ENCODE results near the gene DERL3. TPM values are rescaled to one million over a fixed set of nuclear protein-coding genes. Genes with fewer than 3 reads are reported as not detected.

The DERL3 gene
- total RNA-seq, 2 experiments from 2014 or later: 4.0 to 5.9 TPM

DNA sequence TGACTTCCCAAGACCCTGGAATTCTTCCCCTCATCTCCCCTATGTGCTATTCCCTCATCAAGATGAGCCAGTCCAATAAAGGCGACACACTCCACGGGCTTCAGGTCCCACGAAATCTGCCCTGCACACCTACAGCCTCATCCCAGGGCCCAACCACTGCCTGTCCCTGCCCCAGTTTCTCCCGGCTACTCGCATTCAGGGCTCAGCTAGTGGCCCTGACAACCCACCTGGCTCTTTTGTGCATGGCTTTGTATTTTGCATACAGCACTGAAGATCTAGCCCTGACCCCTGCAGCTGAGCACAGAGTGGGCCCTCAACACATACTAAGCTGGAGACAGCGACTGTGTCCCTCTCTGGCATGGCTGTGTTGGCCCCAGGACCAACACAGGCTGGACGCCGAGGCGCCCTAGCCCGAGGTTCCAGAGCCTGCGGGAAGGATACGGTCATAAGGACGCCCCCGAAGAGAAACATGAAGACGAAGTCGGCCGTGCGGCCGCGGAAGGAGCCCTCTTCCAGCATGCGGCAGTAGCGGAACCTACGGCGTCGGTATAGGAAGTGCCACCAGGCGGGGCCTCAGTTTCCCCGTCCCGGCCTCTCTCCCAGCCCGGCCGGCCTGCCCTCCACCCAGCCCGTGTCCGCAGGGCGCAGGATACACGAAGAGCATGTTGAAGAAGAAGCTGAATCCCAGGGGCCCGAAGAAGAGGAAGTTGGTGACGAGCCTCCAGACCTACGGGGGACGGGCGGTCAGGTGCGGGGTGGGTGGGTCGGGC, 710 bp downstream of the DERL3 start:
- peaks cover 17% of the 10 kb centered on the region for H3K4me1 Mint-ChIP-seq
- no peak for DNase-seq
- peaks cover 11% of the 10 kb centered on the region for H3K27me3 Mint-ChIP-seq
- H3K9me3 Mint-ChIP-seq: no peaks in the 10 kb centered on the region
- H3K4me3 Mint-ChIP-seq: peak overlapping the region; percentile 90
- peak overlapping the region; percentile 86 for H3K27ac Mint-ChIP-seq
- H3K36me3 Mint-ChIP-seq: peaks cover 2% of the 10 kb centered on the region

DNA sequence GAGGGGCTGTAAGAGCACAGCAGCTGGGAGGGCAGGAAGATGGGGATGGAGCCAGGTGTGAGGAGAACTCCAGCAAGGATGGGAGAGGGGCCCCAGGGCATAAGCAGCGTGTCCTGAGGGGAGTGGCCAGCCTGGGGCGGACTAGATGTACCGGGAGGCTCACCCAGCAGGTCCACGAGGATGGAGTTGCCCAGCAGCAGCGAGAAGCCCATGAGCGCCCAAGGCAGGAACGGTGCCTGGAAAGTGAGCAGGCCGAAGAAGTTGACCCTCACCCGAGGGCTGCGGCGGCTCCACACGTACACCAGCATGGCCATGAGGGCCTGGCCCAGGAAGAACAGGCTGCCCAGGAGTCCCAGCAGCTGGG, 1.3 kb downstream of the DERL3 start:
- H3K27ac Mint-ChIP-seq: no peak overlapping the region
- H3K36me3 Mint-ChIP-seq: peaks cover 2% of the 10 kb centered on the region
- H3K9me3 Mint-ChIP-seq: no peaks in the 10 kb centered on the region
- H3K27me3 Mint-ChIP-seq: peaks cover 11% of the 10 kb centered on the region
- peaks cover 17% of the 10 kb centered on the region for H3K4me1 Mint-ChIP-seq
- H3K4me3 Mint-ChIP-seq: peak overlapping the region; percentile 90
- DNase-seq: no peak

DNA sequence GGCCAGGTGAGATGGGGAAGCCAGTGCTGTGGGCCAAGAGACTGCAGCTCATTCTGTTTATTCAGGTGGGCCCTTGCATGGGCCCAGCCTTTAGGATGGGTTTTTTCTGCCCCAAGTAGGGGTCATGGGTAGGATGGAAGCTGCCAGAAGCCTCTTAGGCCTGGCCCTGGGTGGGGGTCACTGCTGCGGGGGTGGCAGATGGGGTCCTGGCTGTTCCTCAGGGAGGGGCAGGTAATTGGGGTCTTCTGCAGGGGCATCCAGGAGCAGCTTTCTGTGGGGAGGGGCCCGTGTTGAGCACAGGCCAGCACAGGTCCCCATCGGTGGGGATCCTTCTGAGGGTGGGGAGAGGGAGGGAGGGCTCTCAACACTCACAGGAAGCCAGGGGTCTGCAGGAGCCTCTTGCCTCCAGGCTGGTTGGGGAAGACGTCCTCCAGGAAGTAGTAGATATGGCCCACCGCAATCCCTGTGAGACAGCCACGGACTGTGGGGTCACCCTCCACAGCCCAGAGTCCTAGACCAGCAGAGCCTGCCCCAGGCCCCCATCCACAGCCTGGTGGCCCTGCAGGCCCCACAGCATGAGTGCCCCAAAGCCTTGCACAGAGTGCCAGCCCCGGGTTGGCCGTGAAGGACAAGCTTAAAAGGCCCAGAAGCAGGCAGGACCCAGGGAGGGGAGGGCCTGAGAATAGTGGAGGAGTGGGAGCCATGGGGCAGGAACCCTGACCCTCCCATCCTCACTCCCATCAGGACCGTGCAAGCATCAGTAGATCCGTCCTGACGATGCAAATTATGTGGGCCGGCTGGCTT, 1.9 kb downstream of the DERL3 start:
- H3K27ac Mint-ChIP-seq: no peak overlapping the region
- peaks cover 11% of the 10 kb centered on the region for H3K27me3 Mint-ChIP-seq
- H3K36me3 Mint-ChIP-seq: peaks cover 2% of the 10 kb centered on the region
- H3K4me1 Mint-ChIP-seq: peaks cover 17% of the 10 kb centered on the region
- no peaks in the 10 kb centered on the region for H3K9me3 Mint-ChIP-seq
- DNase-seq: no peak
- no peak overlapping the region for H3K4me3 Mint-ChIP-seq

DNA sequence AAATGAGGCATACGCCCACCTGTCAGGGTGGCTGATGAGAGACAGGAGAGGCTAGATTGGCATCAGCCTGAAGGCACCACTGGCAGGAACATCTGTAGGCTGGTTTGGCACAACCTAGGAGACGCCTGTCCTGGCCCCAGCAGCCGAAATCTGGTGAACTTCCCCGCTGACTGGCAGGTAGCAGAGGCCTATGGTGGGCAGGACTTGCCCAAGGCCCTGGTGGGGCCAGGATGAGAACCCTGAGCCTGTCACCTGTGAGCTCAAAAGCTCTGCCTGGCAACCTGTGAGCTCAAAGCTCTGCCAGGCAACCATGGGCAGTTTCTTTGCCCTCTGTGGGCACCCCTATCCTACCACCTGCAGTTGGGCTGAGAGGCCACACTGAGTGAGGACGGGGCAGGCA, 2.5 kb downstream of the DERL3 start:
- Mint-ChIP-seq H3K27ac (no peak overlapping the region), H3K36me3 (peaks cover 2% of the 10 kb centered on the region), H3K27me3 (peaks cover 11% of the 10 kb centered on the region), H3K9me3 (no peaks in the 10 kb centered on the region), H3K4me1 (peaks cover 17% of the 10 kb centered on the region), H3K4me3 (no peak overlapping the region)
- no peak for DNase-seq

DNA sequence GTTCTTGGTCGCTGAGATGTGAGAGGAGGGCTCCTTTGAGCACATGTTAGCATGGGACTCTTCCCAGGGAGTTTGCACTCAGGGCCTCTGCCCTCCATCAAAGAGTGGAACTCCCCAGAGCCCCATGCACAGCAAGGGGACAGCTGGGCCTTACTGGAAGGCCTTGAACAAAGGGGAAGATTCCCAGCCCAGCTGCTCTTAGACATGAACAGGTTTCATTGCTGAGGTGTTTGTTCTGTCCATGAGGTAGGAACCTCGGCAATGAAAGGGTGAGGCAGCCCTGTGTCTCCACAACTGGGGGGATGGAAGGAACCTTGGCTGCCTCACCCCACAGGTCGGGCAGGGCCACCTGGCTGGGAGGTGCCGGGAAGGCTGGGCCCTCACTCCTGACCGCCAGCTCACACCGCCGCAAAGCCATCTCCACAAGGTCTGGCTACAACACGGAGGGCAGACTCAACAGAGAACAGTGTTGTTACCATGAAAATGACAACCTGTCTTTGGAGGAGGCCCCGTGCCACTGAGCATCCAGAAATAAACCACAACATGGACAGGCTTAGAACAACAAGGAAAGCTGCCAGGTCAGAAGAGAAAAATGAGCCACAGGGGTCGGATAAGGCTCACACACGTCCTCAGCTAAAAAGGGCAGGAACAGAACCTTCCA, 3.2 kb downstream of the DERL3 start:
- Mint-ChIP-seq H3K9me3 (no peaks in the 10 kb centered on the region), H3K27ac (no peak overlapping the region), H3K27me3 (peaks cover 9% of the 10 kb centered on the region), H3K4me1 (peaks cover 17% of the 10 kb centered on the region), H3K36me3 (peaks cover 4% of the 10 kb centered on the region), H3K4me3 (no peak overlapping the region)
- DNase-seq: no peak

DNA sequence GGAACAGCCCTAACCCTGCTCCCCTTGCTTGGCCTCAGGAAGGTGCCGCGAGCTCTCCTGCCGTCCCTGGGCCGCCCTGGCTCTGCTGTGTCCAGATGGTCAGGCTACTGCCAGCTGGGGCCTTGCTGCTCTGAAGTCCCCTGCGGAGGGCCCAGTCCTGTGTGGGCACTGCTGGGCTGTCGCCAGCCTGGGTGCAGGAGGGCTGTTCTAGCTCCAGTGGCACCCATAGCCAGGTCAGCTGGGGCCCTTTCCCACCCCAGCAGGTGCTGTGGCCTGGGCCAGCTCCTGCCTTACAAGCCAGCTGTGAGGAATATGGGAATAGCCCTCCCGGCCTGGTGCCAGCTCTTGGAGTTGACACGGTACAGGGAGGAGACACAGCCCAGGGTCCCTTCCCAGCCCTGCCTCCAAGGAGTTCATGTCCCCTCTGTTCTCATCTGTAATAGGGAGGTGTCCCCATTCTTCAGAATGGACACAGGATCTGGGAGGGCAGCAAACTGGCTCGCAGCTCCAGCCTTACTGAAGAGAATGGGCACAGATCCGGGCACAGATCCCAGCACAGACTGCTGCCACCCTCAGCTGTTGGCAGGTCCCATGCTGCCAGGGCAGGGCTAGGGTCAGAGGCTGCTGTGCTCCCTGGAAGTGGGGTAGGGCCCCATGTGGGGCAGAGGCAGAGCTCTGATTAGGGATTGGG, 3.9 kb downstream of the DERL3 start:
- Mint-ChIP-seq H3K9me3 (no peaks in the 10 kb centered on the region), H3K4me1 (peaks cover 17% of the 10 kb centered on the region), H3K36me3 (peaks cover 6% of the 10 kb centered on the region), H3K4me3 (no peak overlapping the region), H3K27ac (no peak overlapping the region), H3K27me3 (peaks cover 6% of the 10 kb centered on the region)
- DNase-seq: no peak

DNA sequence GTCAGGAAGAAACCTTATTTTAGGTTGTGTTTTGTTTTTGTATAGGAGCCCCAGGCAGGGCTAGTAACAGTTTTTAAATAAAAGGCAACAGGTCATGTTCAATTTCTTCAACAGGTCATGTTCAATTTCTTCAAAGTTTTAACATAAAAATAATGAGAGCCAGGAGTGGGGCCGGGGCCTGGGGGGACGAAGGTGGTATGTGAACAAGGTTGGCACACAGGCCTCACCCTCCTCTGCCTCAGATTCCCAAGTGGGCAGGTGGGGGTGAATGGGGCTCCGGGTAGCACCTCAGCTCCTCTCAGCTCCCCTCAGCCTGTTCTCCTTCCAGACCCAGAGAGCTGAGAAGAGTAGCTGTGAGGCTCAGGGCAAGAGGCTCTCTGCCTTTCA, 4.4 kb downstream of the DERL3 start:
- Mint-ChIP-seq H3K27me3 (peaks cover 4% of the 10 kb centered on the region), H3K9me3 (no peaks in the 10 kb centered on the region), H3K4me1 (peaks cover 14% of the 10 kb centered on the region), H3K36me3 (peaks cover 6% of the 10 kb centered on the region), H3K27ac (no peak overlapping the region), H3K4me3 (no peak overlapping the region)
- DNase-seq: no peak

DNA sequence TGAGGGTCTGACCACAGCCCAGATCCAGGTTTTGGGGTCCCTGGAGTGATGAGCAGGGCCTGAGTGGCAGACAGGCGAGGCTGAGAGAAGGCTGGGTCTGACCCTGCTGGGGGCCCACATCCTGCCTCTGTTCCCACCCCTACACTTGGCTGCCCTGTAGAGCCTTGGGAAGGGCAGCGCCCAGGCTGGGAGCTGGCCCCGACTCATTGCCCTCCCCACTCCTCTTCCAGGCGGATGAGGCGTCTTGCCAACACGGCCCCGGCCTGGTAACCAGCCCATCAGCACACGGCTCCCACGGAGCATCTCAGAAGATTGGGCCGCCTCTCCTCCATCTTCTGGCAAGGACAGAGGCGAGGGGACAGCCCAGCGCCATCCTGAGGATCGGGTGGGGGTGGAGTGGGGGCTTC, 4.9 kb downstream of the DERL3 start:
- no peak overlapping the region for H3K4me3 Mint-ChIP-seq
- H3K36me3 Mint-ChIP-seq: peaks cover 4% of the 10 kb centered on the region
- no peak for DNase-seq
- no peak overlapping the region for H3K27ac Mint-ChIP-seq
- H3K4me1 Mint-ChIP-seq: peaks cover 10% of the 10 kb centered on the region
- peaks cover under 1% of the 10 kb centered on the region for H3K27me3 Mint-ChIP-seq
- H3K9me3 Mint-ChIP-seq: no peaks in the 10 kb centered on the region

DNA sequence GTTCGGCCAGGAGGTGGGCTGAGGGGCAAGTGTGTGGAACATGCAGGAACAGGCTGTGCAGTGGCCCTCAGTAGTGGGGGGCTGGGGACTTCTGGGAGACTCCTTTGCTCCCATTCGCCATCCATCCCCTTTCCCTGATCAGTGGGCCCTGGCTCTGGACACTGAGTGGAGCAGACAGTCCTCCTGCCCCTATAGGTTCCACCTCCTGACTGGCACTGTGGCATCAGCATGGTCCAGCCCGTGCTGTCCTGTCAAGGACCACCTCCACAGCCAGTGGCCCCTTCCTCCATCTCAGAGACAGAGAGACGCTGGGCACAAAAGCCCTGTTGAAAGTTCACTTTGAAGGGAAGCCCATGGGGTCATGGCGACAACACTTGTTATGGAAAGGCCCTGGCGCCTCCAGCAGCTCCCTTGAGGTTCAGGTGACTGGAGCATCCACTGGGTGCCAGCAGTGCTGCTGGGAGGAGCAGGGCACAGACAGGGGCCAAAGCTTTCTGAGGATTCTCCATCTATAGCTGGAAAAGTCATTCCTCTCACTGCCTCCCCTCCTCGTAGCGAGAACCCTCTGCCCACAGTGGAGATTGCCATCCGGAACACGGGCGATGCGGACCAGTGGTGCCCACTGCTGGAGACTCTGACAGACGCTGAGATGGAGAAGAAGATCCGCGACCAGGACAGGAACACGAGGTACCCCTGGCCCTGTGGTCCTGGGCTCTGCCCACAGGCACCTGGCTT, 5.6 kb downstream of the DERL3 start:
- no peak overlapping the region for H3K27ac Mint-ChIP-seq

DNA sequence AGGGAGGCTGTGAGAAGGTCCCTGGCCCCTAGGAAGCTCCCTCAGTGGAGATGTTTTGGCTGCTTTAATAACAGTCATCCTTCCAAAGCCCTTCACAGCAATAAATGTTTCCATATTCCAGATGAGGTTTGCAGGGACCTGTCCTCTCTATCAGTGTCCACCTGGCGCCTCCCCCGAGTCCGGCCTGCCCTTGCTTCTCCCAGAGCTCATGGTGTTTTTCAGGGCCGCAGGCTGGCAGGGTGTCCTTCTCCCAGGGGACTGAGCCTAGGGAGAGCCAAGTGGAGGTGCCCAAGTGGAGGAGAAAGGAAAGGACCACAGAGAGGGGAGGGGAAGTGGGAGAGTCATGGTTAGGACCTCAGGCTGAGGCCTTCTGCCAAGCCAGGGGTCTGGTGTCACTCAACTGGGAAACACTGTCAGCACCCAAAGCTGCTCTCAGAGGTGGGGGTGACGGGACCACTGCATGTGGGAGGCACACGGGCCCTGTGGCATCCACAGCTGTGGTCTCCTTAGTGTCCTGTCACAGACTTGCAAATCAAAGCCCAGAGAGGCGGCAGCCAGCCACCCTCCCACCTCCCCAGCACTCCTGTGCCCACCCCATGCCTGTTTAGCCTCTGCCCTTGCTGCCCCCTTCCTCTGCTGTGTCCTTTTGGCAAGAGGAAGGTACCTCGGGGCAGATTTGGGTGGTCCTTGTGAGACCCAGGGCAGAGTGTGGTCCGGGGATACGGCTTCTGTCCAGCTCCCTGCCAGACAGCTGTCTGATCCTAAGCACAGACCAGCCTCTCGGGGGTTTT, 6.4 kb downstream of the DERL3 start:
- H3K36me3 Mint-ChIP-seq: peaks cover 4% of the 10 kb centered on the region

More for the DNA sequence above, 5.6 kb downstream of the DERL3 start:
- Mint-ChIP-seq H3K36me3 (peaks cover 4% of the 10 kb centered on the region), H3K4me1 (peaks cover 6% of the 10 kb centered on the region), H3K4me3 (no peak overlapping the region), H3K9me3 (no peaks in the 10 kb centered on the region), H3K27me3 (no peaks in the 10 kb centered on the region)
- DNase-seq: no peak

DNA sequence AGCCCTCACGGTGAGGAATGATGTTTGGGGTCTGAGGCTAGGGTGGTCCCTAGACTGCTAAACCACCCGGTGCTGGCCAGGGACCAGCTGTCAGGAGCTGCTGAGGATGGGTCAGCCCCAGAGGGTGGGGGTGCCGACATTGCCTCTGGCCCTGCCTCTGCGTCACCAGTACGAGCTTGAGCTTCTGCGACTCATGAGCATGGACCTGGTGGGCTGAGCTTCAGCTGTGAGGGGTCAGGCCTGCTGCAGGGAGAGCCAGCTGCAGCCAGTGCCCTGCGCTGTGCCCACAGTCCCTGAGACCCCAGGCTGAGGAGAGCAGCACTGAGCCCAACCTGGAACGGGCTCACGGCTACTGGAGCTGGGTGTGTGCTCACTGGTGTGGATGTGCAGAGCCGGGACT, 7.0 kb downstream of the DERL3 start:
- DNase-seq: no peak
- Mint-ChIP-seq H3K27me3 (no peaks in the 10 kb centered on the region), H3K9me3 (no peaks in the 10 kb centered on the region), H3K27ac (no peak overlapping the region), H3K4me1 (no peaks in the 10 kb centered on the region), H3K4me3 (no peak overlapping the region), H3K36me3 (peaks cover 4% of the 10 kb centered on the region)

More for the DNA sequence above, 6.4 kb downstream of the DERL3 start:
- no peaks in the 10 kb centered on the region for H3K9me3 Mint-ChIP-seq
- no peak for DNase-seq
- H3K27me3 Mint-ChIP-seq: no peaks in the 10 kb centered on the region
- no peak overlapping the region for H3K4me3 Mint-ChIP-seq
- H3K27ac Mint-ChIP-seq: no peak overlapping the region
- H3K4me1 Mint-ChIP-seq: peaks cover 2% of the 10 kb centered on the region

DNA sequence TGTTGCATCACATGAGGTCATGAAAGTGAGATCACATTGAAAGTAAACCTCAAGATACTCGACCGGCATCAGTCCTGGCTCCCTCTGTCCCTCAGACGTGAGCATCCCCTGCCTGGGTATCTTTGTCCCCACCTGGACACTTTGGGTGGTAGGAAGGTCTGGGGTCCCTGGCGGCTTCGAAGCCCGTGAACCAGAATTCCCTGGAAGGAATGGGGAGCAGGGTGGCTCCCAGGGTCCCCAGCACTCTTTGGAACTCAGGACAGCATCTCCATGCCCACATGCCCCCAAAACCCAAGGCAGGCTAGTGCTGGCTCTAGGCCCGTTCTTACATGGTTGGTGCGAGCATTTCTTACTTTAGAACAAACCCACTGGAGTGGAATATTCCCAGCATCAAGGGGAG, 7.5 kb downstream of the DERL3 start:
- no peak for DNase-seq
- H3K27ac Mint-ChIP-seq: no peak overlapping the region
- H3K36me3 Mint-ChIP-seq: peaks cover 7% of the 10 kb centered on the region
- no peaks in the 10 kb centered on the region for H3K9me3 Mint-ChIP-seq
- no peaks in the 10 kb centered on the region for H3K27me3 Mint-ChIP-seq
- no peak overlapping the region for H3K4me3 Mint-ChIP-seq
- no peaks in the 10 kb centered on the region for H3K4me1 Mint-ChIP-seq

DNA sequence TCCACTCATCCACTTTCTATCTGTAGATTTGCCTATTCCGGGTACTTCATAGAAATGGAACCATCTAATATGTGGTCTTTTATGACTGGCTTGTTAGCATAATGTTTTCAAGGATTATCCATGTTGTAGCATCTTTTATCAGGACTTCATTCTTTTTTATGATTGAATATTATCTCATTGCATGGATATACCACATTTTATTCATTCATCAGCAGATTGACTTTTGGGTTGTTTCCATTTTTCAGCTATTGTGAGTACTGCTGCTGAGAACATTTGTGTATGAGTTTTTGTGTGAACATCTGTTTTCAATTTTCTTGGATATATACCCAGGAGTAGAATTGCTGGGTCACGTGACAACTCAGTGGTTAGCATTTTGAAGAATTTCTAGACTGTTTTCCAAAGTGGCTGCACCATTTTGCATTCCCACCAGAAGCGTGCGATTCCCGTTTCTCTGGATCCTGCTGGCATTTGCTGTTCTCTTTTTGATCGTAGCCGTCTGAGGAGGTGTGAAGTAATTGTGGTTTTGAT, 8.9 kb downstream of the DERL3 start:
- H3K27me3 Mint-ChIP-seq: no peaks in the 10 kb centered on the region
- H3K36me3 Mint-ChIP-seq: peaks cover 12% of the 10 kb centered on the region
- no peak for DNase-seq
- no peak overlapping the region for H3K27ac Mint-ChIP-seq
- H3K4me1 Mint-ChIP-seq: no peaks in the 10 kb centered on the region
- no peak overlapping the region for H3K4me3 Mint-ChIP-seq
- no peaks in the 10 kb centered on the region for H3K9me3 Mint-ChIP-seq

All from activated naive CD8-positive, alpha-beta T cell treated with anti-CD3 and anti-CD28 coated beads for 36 hours (primary cell).